HEK293 (cell line): ENCODE data around the gene OSBP2.

ENCODE experiments used
- ZBTB20 ChIP-seq: fragments of 450-650 bp; formaldehyde crosslinking; IDR thresholded peaks from 2 replicates; pipeline ENCODE4 v1.5.1; 2016; ENCODE audit warnings: missing biosample characterization, missing genetic modification characterization
- ZNF473 ChIP-seq: fragments of 450-650 bp; formaldehyde crosslinking; IDR thresholded peaks from 2 replicates; pipeline ENCODE4 v1.5.1; 2017; ENCODE audit warnings: missing biosample characterization, missing genetic modification characterization
- ZNF768 ChIP-seq: fragments of 450-650 bp; formaldehyde crosslinking; IDR thresholded peaks from 2 replicates; pipeline ENCODE4 v1.5.1; 2018; ENCODE audit warnings: missing biosample characterization, mild to moderate bottlenecking, missing genetic modification characterization
- TF ChIP-seq, protein P1 (sequence below): fragments of 450-650 bp; formaldehyde crosslinking; IDR thresholded peaks from 2 replicates; pipeline ENCODE4 v1.5.1; 2017; ENCODE audit warnings: missing biosample characterization, mild to moderate bottlenecking, missing genetic modification characterization, moderate library complexity
- TF ChIP-seq, protein P2 (sequence below): fragments of 450-650 bp; formaldehyde crosslinking; IDR thresholded peaks from 2 replicates; pipeline ENCODE4 v1.5.1; 2016; ENCODE audit warnings: missing biosample characterization, missing genetic modification characterization

DNA sequence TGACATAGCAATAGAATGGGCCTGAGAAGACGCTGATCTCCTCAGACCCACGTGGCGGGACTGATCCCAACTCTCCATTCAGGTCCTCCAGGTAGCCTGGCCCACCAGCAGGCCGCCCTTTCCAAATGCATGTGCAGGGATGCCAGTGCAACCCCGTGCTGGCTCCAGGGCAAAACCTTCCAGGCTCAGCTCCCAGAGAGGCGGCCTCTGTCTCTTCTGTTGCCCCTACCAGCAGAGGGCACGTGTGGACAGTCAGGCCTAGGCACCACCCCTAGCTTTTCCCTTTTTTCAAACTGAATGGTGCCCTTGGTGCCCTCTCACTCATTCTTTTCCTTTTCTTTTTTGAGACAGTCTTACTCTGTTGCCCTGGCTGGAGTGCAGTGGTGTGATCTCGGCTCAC is 121.7 kb downstream of the OSBP2 start:
- no peak for TF ChIP-seq ZNF473 (tag by site-specific recombination)
- TF ChIP-seq, protein P1, sequence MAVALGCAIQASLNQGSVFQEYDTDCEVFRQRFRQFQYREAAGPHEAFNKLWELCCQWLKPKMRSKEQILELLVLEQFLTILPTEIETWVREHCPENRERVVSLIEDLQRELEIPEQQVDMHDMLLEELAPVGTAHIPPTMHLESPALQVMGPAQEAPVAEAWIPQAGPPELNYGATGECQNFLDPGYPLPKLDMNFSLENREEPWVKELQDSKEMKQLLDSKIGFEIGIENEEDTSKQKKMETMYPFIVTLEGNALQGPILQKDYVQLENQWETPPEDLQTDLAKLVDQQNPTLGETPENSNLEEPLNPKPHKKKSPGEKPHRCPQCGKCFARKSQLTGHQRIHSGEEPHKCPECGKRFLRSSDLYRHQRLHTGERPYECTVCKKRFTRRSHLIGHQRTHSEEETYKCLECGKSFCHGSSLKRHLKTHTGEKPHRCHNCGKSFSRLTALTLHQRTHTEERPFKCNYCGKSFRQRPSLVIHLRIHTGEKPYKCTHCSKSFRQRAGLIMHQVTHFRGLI (tag by site-specific recombination), result no peak
- TF ChIP-seq, protein P2, sequence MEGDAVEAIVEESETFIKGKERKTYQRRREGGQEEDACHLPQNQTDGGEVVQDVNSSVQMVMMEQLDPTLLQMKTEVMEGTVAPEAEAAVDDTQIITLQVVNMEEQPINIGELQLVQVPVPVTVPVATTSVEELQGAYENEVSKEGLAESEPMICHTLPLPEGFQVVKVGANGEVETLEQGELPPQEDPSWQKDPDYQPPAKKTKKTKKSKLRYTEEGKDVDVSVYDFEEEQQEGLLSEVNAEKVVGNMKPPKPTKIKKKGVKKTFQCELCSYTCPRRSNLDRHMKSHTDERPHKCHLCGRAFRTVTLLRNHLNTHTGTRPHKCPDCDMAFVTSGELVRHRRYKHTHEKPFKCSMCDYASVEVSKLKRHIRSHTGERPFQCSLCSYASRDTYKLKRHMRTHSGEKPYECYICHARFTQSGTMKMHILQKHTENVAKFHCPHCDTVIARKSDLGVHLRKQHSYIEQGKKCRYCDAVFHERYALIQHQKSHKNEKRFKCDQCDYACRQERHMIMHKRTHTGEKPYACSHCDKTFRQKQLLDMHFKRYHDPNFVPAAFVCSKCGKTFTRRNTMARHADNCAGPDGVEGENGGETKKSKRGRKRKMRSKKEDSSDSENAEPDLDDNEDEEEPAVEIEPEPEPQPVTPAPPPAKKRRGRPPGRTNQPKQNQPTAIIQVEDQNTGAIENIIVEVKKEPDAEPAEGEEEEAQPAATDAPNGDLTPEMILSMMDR (tag by site-specific recombination), result no peak
- TF ChIP-seq ZBTB20 (tag by site-specific recombination), result no peak
- no peak for TF ChIP-seq ZNF768 (tag by site-specific recombination)
